GM23338 (cell line): ENCODE data around the gene IPO13. TPM values are rescaled to one million over a fixed set of nuclear protein-coding genes. Genes with fewer than 3 reads are reported as not detected.

Source experiments
- ATAC-seq: fragments of 200-7000 bp; cut with Tn5 transposase; 3 replicates; pipeline ENCODE4 v1.9.1; 2020
- DNase-seq: peaks from one replicate; pipeline ENCODE4 v3.0.0-alpha.2; 2015; ENCODE audit warnings: low spot score
- H2AFZ ChIP-seq: fragments of 200-600 bp; sonication (generic); 2 replicates; pipeline ENCODE4 v1.8.0; 2016; ENCODE audit warnings: antibody characterized with exemption, mild to moderate bottlenecking, moderate library complexity
- H3F3A ChIP-seq: fragments of 200-600 bp; sonication (generic); replicated peaks from 2 replicates; pipeline ENCODE4 v1.8.0; 2017; ENCODE audit warnings: antibody characterized with exemption, mixed run types, low read depth
- H3K27ac ChIP-seq: fragments of 200-600 bp; sonication (generic); 2 replicates; pipeline ENCODE4 v1.6.1; 2016; ENCODE audit warnings: low read depth
- H3K27me3 ChIP-seq: fragments of 200-600 bp; sonication (generic); 2 replicates; pipeline ENCODE4 v1.8.0; 2016; ENCODE audit warnings: mild to moderate bottlenecking, mixed run types, moderate library complexity; ENCODE audit not compliant: insufficient read depth
- H3K36me3 ChIP-seq: fragments of 200-600 bp; sonication (generic); 2 replicates; pipeline ENCODE4 v1.8.0; 2016; ENCODE audit warnings: mild to moderate bottlenecking; ENCODE audit not compliant: insufficient read depth
- H3K4me1 ChIP-seq: fragments of 200-600 bp; sonication (generic); 2 replicates; pipeline ENCODE4 v1.8.0; 2016; ENCODE audit warnings: mild to moderate bottlenecking, moderate library complexity; ENCODE audit not compliant: insufficient read depth
- H3K4me2 ChIP-seq: fragments of 200-600 bp; sonication (generic); 2 replicates; pipeline ENCODE4 v1.7.1; 2017; ENCODE audit warnings: mixed run types
- H3K4me3 ChIP-seq: fragments of 200-600 bp; sonication (generic); 2 replicates; pipeline ENCODE4 v1.6.1; 2016; ENCODE audit warnings: mixed run types
- H3K79me2 ChIP-seq: fragments of 200-600 bp; sonication (generic); replicated peaks from 2 replicates; pipeline ENCODE4 v1.8.0; 2017; ENCODE audit warnings: mild to moderate bottlenecking; ENCODE audit not compliant: insufficient read depth
- H3K9me2 ChIP-seq: fragments of 200-600 bp; sonication (generic); 2 replicates; pipeline ENCODE4 v1.8.0; 2017; ENCODE audit not compliant: insufficient read depth
- H4K20me1 ChIP-seq: fragments of 200-600 bp; sonication (generic); replicated peaks from 2 replicates; pipeline ENCODE4 v1.8.0; 2017; ENCODE audit warnings: mild to moderate bottlenecking; ENCODE audit not compliant: insufficient read depth
- H3K27ac Mint-ChIP-seq: 2 replicates; pipeline ENCODE4 v1.8.0; 2020; ENCODE audit warnings: inconsistent platforms, mild to moderate bottlenecking, moderate library complexity, mixed read lengths
- H3K27me3 Mint-ChIP-seq: 3 replicates; pipeline ENCODE4 v1.8.0; 2022; ENCODE audit warnings: low read depth, mild to moderate bottlenecking, moderate library complexity, mixed read lengths, inconsistent platforms; ENCODE audit not compliant: insufficient read depth, poor library complexity
- H3K36me3 Mint-ChIP-seq: 3 replicates; pipeline ENCODE4 v1.8.0; 2021; ENCODE audit warnings: low read depth, mild to moderate bottlenecking, inconsistent platforms, moderate library complexity, mixed read lengths
- H3K4me1 Mint-ChIP-seq: 3 replicates; pipeline ENCODE4 v1.8.0; 2020; ENCODE audit warnings: mild to moderate bottlenecking, inconsistent platforms, mixed read lengths
- H3K4me3 Mint-ChIP-seq: 3 replicates; pipeline ENCODE4 v1.8.0; 2021; ENCODE audit warnings: moderate library complexity, mild to moderate bottlenecking, inconsistent platforms, mixed read lengths
- H3K9me3 Mint-ChIP-seq: 3 replicates; pipeline ENCODE4 v1.8.0; 2020; ENCODE audit warnings: moderate library complexity, mild to moderate bottlenecking, inconsistent platforms, mixed read lengths
- CREB1 ChIP-seq: fragments of 250-450 bp; sonication (Bioruptor Pico); IDR thresholded peaks from 2 replicates; pipeline ENCODE4 v1.5.0; 2020; ENCODE audit warnings: low read depth, mild to moderate bottlenecking, moderate library complexity
- EZH2 ChIP-seq: fragments of 200-600 bp; sonication (generic); IDR thresholded peaks from one replicate; pipeline ENCODE4 v1.8.0; 2017; ENCODE audit warnings: antibody characterized with exemption, mild to moderate bottlenecking, low read depth; ENCODE audit not compliant: unreplicated experiment
- EZH2phosphoT487 ChIP-seq: fragments of 200-600 bp; sonication (generic); IDR thresholded peaks from one replicate; pipeline ENCODE4 v1.8.1; 2018; ENCODE audit warnings: antibody characterized with exemption; ENCODE audit not compliant: unreplicated experiment
- ZNF114 ChIP-seq: fragments of 250-450 bp; sonication (Bioruptor Pico); IDR thresholded peaks from 2 replicates; pipeline ENCODE4 v1.5.0; 2020; ENCODE audit warnings: mild to moderate bottlenecking, moderate library complexity
- polyA plus RNA-seq: library from polyadenylated mRNA; unstranded; fragments of >200 nt; fragmentation: Nextera tagmentation; extraction: Ambion mirVana; gene quantifications from 2 replicates; pipeline ENCODE4 v1.2.1, GENCODE V29; 2016
- total RNA-seq: library from RNA; depleted of rRNA; stranded (reverse); fragments of >200 nt; shearing (Covaris generic); gene quantifications from 2 replicates; pipeline ENCODE4 v1.2.3, GENCODE V29; 2014
- TF ChIP-seq, protein P1 (sequence below): fragments of 250-450 bp; sonication (Bioruptor Pico); IDR thresholded peaks from 2 replicates; pipeline ENCODE4 v1.5.0; 2020; ENCODE audit warnings: mild to moderate bottlenecking, moderate library complexity
- TF ChIP-seq, protein P2 (sequence below): IDR thresholded peaks from 2 replicates; pipeline ENCODE4 v1.6.1; 2016; ENCODE audit warnings: antibody characterized with exemption
- TF ChIP-seq, protein P3 (sequence below): IDR thresholded peaks from one replicate; pipeline ENCODE4 v1.6.1; 2018; ENCODE audit warnings: antibody characterized with exemption; ENCODE audit not compliant: unreplicated experiment

IPO13 gene
- total and polyA plus RNA-seq, 2 experiments from 2014 or later: 10.4 to 22.8 TPM

DNA sequence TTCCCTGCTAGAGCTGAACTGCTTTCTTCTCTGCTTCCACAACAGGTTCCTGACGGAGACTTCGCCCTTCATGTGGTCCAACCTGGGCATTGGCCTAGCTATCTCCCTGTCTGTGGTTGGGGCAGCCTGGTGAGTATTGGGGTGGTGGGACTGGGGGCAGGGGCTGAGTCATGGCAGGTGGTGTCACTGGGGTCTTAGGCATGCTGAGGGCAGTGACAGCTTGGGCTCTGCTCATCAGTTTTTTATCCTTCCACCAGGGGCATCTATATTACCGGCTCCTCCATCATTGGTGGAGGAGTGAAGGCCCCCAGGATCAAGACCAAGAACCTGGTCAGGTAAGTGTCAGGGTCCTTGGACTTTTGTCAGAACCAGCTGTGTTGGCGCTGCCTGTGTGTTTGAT lies 29.3 kb downstream of the IPO13 start (continued):
- TF ChIP-seq, protein P1, sequence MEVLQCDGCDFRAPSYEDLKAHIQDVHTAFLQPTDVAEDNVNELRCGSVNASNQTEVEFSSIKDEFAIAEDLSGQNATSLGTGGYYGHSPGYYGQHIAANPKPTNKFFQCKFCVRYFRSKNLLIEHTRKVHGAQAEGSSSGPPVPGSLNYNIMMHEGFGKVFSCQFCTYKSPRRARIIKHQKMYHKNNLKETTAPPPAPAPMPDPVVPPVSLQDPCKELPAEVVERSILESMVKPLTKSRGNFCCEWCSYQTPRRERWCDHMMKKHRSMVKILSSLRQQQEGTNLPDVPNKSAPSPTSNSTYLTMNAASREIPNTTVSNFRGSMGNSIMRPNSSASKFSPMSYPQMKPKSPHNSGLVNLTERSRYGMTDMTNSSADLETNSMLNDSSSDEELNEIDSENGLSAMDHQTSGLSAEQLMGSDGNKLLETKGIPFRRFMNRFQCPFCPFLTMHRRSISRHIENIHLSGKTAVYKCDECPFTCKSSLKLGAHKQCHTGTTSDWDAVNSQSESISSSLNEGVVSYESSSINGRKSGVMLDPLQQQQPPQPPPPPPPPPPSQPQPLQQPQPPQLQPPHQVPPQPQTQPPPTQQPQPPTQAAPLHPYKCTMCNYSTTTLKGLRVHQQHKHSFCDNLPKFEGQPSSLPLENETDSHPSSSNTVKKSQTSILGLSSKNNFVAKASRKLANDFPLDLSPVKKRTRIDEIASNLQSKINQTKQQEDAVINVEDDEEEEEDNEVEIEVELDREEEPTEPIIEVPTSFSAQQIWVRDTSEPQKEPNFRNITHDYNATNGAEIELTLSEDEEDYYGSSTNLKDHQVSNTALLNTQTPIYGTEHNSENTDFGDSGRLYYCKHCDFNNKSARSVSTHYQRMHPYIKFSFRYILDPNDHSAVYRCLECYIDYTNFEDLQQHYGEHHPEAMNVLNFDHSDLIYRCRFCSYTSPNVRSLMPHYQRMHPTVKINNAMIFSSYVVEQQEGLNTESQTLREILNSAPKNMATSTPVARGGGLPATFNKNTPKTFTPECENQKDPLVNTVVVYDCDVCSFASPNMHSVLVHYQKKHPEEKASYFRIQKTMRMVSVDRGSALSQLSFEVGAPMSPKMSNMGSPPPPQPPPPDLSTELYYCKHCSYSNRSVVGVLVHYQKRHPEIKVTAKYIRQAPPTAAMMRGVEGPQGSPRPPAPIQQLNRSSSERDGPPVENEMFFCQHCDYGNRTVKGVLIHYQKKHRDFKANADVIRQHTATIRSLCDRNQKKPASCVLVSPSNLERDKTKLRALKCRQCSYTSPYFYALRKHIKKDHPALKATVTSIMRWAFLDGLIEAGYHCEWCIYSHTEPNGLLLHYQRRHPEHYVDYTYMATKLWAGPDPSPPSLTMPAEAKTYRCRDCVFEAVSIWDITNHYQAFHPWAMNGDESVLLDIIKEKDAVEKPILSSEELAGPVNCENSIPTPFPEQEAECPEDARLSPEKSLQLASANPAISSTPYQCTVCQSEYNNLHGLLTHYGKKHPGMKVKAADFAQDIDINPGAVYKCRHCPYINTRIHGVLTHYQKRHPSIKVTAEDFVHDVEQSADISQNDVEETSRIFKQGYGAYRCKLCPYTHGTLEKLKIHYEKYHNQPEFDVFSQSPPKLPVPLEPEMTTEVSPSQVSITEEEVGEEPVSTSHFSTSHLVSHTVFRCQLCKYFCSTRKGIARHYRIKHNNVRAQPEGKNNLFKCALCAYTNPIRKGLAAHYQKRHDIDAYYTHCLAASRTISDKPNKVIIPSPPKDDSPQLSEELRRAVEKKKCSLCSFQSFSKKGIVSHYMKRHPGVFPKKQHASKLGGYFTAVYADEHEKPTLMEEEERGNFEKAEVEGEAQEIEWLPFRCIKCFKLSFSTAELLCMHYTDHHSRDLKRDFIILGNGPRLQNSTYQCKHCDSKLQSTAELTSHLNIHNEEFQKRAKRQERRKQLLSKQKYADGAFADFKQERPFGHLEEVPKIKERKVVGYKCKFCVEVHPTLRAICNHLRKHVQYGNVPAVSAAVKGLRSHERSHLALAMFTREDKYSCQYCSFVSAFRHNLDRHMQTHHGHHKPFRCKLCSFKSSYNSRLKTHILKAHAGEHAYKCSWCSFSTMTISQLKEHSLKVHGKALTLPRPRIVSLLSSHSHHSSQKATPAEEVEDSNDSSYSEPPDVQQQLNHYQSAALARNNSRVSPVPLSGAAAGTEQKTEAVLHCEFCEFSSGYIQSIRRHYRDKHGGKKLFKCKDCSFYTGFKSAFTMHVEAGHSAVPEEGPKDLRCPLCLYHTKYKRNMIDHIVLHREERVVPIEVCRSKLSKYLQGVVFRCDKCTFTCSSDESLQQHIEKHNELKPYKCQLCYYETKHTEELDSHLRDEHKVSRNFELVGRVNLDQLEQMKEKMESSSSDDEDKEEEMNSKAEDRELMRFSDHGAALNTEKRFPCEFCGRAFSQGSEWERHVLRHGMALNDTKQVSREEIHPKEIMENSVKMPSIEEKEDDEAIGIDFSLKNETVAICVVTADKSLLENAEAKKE (CRISPR knock-in tag): no peak
- TF ChIP-seq ZNF114 (CRISPR knock-in tag) (no peak), CREB1 (CRISPR knock-in tag) (no peak), EZH2phosphoT487 (no peak), EZH2 (no peak)
- TF ChIP-seq, protein P2, sequence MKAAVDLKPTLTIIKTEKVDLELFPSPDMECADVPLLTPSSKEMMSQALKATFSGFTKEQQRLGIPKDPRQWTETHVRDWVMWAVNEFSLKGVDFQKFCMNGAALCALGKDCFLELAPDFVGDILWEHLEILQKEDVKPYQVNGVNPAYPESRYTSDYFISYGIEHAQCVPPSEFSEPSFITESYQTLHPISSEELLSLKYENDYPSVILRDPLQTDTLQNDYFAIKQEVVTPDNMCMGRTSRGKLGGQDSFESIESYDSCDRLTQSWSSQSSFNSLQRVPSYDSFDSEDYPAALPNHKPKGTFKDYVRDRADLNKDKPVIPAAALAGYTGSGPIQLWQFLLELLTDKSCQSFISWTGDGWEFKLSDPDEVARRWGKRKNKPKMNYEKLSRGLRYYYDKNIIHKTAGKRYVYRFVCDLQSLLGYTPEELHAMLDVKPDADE: no peak

DNA sequence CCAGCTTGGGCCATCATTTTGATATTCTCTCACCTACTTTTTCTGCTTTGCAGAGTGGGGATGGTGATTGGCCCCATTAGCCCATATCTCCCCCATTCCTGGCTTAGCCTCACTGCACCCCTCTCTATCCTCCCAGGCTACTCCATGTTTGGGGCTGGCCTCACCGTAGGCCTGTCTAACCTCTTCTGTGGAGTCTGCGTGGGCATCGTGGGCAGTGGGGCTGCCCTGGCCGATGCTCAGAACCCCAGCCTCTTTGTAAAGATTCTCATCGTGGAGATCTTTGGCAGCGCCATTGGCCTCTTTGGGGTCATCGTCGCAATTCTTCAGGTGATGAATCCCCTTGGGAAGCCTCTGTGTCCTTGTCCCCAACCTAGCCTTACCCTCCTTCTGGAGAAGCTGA lies 30.1 kb downstream of the IPO13 start:
- Histone ChIP-seq H3K4me1 (peaks cover 29% of the 10 kb centered on the region), H2AFZ (no peak overlapping the region), H3K79me2 (peaks cover 16% of the 10 kb centered on the region), H3K27me3 (no peaks in the 10 kb centered on the region), H3K4me2 (no peak overlapping the region), H3K36me3 (0 out of 2 replicates have a peak, but pooled peaks cover 7% of the 10 kb centered on the region), H3K9me2 (no peaks in the 10 kb centered on the region), H3F3A (peaks cover 29% of the 10 kb centered on the region; the same call in 1 of the 2 replicates), H4K20me1 (peaks cover 19% of the 10 kb centered on the region), H3K27ac (no peak overlapping the region), H3K4me3 (no peak overlapping the region)
- peaks cover 31% of the 10 kb centered on the region for H3K27me3 Mint-ChIP-seq
- peaks cover 43% of the 10 kb centered on the region for H3K4me1 Mint-ChIP-seq
- ATAC-seq: no peak
- no peak for DNase-seq
- no peaks in the 10 kb centered on the region for H3K9me3 Mint-ChIP-seq
- H3K27ac Mint-ChIP-seq: no peak overlapping the region
- peaks cover 58% of the 10 kb centered on the region for H3K36me3 Mint-ChIP-seq
- peak overlapping the region; percentile 90 for H3K4me3 Mint-ChIP-seq
- TF ChIP-seq, protein P3, sequence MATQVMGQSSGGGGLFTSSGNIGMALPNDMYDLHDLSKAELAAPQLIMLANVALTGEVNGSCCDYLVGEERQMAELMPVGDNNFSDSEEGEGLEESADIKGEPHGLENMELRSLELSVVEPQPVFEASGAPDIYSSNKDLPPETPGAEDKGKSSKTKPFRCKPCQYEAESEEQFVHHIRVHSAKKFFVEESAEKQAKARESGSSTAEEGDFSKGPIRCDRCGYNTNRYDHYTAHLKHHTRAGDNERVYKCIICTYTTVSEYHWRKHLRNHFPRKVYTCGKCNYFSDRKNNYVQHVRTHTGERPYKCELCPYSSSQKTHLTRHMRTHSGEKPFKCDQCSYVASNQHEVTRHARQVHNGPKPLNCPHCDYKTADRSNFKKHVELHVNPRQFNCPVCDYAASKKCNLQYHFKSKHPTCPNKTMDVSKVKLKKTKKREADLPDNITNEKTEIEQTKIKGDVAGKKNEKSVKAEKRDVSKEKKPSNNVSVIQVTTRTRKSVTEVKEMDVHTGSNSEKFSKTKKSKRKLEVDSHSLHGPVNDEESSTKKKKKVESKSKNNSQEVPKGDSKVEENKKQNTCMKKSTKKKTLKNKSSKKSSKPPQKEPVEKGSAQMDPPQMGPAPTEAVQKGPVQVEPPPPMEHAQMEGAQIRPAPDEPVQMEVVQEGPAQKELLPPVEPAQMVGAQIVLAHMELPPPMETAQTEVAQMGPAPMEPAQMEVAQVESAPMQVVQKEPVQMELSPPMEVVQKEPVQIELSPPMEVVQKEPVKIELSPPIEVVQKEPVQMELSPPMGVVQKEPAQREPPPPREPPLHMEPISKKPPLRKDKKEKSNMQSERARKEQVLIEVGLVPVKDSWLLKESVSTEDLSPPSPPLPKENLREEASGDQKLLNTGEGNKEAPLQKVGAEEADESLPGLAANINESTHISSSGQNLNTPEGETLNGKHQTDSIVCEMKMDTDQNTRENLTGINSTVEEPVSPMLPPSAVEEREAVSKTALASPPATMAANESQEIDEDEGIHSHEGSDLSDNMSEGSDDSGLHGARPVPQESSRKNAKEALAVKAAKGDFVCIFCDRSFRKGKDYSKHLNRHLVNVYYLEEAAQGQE: no peak
